HL-60/S4 treated with retinoic acid at 250 ng/mL for 4 days and 3 days (cell line): ENCODE measurements around the gene PLEKHA5.

ENCODE experiments used
- in situ Hi-C: fragments of 300-500 bp; cut with MboI; formaldehyde crosslinking; loops from 2 replicates; pipeline ENCODE4 v1.7.0; 2022; ENCODE audit warnings: low sequenced_read_pairs

The PLEKHA5 gene

DNA sequence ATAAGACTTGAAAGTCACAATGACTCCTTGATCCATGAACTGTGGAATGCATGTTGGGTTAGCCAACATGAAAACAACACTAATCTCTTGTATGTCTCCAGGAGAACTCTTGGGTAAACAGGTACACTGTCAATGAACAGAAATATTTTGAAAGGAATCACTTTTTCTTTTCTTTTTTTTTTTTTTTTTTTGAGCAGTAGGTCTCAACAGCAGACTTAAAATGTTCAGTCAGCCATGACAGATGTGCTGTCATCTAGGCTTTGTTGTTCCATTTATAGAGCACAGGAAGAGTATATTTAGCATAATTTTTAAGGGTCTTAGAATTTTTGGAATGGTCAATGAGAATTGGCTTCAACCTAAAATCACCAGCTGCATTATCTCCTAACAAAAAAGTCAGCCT, 2.3 kb upstream of the PLEKHA5 start:
- in situ Hi-C loops: no loop called here

DNA sequence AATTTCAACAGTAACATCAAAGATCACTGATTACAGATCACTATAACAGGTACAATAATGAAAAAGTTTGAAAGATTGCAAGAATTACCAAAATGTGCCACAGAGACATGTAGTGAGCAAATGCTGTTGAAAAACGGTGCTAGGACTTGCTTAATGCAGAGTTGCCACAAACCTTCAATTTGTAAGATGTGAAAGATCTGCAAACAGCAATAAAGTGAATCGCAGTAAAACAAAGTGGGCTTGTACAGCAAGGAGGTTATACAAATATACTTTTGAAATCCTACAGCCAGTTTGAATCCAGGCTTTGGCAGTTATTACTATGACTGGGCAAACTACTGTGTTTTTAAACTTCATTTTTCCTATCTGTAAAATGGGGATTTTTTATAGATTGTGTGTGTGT, 1.0 kb upstream of the PLEKHA5 start:
- in situ Hi-C loops: no loop called here

DNA sequence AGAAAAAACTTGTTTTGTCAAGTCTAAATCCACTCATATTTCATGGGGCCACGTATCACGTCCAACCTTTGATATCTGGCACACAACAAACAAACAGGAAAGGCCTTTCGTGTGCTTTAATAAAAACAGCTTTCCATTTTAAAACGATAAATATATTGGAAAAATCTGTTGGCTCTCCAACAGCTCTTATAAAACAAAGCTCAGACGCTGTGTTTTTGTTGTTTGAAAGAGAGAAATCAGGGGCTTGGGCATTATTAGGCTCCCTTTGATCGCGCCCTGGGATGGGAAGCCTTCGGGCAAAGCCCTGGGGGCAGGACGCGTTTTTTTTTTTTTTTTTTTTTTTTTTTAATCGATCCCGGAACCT, 429 bp upstream of the PLEKHA5 start:
- in situ Hi-C loops: no loop called here

DNA sequence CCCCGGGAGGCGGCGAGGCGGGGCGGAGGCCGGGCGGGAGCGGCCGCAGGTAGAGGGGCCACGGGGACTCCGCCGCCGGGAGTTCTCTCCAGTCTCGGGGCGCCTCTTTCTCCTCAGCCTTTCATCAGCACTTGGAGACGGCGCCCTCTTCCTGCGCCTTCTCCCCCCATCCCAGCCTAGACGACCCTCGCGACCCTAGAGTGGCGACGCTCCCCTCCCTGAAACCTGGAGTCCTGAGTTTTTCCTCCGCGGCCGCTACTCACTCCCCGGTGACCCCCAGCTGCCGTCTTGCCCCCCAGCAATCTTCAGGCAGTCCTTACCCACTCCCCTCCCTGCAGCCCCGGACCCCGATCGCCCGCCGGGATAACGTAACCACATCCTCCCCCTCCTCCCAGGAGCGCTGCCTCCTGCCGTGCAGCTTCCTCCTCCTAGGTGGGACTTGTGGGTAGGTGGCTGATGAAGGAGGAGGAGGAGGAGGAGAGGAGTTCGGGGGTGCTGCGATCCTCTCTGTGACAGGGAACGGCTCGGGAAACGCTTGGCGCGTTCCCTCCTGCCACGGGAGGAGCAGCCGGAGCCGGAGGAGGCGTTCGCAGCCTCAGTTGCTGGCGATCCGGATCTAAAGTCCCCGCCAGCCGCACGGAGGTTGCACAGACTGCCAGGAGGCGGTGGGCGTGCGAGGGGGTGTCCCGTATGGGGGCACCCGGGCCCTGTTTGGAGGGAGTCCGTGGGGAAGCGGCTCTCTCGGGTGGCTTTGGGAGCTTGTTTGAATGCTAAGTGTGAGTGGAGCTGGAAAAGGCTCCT, 891 bp downstream of the PLEKHA5 start:
- in situ Hi-C loops: no loop called here

DNA sequence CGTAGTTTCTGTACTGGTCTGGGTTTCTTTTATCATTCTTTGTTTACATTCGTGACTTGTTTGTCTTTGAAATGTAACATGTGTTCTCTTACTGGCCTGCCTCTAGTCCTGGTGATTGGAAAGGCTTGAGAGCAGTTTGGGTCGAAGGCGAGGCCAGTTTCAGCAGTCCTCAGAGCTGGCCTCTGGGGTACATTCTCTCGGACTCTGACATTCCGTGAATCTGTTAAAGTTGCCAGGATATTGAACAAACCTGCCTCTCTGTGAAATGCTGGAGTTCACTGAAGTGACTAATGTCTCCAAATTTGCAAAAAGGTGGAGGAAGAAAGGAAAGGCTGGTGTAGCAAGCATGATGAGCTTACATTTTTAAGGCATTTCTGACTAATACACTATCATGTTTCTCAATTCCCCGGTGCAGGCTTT, 1.5 kb downstream of the PLEKHA5 start:
- in situ Hi-C loops: no loop called here

DNA sequence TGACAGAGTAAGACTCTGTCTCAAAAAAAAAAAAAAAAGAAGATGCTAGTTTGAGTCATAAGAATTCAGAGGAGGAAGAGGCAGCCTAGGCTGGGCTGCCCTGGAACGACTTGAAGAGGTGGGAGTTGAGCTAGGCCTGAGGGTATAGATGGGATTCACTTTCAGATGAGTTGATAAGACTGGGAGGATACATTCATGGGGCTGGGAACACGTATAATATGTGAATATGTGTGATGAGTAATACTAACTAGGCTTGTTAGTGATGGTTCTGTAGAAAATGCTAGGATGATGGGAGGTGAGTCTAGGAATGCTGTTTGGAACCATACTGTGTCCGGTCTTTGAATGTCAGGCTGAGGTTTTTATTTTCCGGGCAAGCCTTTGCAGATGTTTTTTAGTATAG, 9.0 kb downstream of the PLEKHA5 start:
- in situ Hi-C loops: no loop called here

DNA sequence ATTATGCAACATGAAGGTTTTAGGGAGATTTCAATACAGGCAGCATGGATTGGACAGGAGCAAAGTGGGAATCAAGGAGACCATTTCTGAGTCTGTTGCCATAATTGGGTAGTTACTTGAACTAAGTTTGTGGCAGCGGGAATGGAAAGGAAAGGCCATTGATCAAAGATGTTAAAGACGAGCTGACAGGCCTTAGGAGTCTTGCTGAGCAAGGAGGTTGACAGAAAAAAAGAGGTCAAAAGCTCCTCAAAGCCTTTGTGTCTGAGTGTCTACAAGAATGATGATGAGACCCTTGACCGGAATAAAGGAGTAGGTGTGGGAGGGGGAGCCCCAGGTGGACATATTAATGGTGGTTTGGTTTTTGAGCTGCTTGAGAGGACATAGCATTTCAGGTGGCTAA, 9.4 kb downstream of the PLEKHA5 start:
- in situ Hi-C loops: no loop called here

DNA sequence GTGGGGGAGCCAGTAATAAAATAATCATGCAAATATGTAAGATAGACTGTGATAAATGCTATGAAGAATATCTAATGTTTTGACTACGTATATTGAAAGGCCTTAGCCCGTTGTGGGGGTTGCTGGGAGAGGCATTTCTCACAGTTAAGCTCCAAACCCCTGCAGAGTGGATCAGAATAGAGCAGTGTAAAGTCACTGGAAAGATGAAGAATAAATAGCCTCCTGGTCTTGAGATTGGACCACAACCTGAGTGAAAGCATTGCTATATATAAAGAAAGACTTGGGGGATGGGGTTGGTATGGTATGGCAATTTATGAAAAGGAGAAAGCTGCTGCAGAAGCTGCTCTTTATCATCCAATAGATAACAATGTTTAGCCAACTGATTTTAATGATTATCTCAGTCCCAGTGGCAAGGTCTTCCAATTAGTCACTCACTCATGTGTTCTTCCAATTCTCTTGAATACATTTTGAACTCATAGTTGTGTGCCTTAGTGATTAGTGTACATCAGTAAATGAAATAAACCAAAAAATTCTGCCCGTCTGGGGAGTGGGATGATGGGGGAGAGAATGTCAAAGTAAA, 10.2 kb downstream of the PLEKHA5 start:
- in situ Hi-C loops: no loop called here

DNA sequence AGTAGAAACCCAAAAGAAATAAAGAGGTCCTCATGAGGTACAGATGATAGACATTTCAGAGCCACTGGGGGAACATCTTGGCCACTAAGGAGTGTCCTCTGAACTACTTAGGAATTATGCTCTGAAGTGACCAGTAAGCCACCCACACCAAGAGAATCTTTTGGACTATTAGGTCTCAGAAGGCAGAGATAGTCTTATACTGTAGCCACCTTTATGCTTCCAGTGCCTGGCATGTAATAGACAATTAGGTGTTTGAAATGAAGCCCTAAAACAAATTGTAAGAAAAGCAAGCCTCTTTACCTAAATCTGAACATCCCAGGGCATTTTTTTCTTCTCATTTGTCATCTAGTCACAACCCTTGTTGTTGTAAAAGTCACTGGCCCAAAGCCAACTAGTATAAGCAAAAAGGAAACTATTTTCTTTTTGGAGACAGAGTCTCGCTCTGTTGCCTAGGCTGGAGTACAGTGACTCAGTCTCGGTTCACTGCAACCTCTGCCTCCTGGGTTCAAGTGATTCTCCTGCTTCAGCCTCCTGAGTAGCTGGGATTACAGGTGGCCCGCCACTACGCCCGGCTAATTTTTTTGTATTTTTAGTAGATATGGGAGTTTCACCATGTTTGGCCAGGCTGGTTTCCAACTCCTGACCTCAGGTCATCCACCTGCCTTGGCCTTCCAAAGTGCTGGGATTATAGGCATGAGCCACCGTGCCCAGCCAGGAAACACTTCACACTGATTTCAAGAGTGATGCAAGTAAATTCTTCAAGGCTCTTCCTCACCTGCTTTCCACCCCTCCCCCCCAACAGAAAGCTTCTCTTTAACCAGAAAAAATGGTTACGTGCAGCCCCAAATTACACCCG, 11.1 kb downstream of the PLEKHA5 start:
- in situ Hi-C loops: no loop called here

DNA sequence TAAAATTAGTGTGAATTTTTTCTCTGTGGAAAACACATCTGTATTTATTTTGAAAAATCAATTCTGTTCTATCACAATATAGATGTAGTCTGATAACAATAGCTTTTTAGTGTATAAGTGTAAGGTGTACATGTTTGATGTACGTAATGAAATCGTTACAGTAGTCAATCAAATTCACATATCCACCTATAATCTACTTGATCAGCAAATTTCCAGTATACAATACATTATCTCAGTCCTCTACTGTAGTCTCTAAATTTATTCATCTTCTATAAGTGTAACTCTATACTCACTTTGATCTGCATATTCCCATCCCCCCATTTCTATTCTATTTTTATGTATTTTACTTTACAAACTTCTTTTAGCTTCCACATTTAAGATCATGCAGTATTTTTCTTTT, 13.0 kb downstream of the PLEKHA5 start:
- in situ Hi-C loops: no loop called here

DNA sequence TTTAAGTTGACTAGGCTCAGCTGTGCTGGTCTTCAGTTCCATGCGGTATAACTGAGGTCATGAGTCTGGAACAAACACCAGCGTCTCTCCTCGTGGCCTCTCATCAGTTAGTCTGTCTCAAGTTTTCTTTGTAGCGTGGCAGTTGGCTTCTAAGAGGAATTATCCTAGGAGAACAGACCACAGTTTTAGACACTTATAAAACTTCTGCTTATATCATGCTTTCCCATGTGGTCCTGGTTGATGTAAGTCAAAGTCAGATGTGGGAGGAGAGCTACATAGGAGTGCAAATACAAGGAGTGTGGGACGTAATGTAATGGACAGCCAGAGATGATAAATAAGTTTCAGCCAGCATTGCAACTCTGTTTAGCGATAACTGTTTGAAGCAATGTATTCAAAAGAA, 14.8 kb downstream of the PLEKHA5 start:
- in situ Hi-C loops: no loop called here

DNA sequence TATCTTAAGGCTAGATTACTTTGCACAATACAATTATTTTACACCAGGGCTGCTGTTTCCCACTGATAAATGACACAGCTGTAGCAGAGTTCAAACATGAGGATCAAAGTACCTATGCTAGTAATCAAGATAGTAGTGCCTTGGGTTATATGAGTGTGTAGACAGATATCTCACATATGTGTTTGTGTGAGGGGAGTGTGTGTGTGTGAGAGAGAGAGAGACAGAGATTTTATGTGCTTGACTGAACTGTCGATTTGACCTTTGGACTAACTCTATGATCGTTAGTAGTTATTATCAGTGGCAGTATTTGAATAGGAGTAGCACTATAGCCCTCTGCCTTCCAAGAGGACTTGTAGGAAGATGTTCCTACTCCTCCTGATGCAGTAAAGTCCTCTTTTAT, 15.5 kb downstream of the PLEKHA5 start:
- in situ Hi-C loops: no loop called here

DNA sequence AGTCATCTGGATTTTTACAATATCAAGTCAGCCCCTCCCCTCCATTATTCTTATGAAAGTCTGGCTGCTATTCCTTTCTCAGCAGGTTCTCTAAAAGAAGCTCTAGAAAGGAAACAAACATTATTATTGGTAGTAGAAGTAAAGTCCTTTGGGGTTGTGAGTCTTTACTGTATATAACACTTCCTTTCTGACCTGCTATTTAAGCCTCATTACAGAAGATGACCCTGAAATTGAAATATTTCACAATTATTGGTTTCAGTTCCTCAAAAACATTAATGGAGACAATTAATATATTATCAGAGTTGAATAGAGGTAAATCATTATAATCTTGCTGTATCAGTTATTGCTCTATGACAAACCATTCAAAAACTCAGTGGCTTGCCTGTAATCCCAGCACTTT, 19.3 kb downstream of the PLEKHA5 start:
- in situ Hi-C loops: no loop called here

DNA sequence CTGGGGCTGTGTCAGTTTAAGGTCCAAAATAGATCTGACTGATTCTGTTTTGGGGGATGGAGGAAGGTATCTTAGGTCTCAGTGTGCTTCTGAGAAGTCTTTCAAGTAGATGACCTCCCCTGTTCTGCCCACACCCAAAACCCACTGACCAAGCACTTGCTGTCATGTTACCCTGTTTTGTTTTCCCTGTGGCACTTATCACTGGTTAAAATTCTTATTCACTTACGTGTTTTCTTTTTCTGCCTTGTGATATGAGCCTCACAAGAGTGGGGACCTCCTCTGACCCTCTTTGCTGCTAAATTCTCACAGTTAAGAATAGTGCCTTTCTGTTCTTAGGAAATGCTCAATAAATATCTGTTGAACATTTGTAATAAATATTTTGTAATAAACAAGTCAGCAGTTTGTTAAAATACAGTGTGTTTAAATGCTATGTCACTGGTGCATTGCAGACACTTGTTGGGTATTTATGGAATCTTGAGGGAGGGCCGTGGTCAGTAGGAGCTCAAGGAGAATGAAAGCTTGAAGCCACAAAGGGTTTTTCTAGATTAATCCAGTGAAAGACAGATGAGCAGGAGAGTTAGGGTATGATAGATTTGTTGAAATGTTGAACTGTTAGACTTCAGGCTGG, 20.9 kb downstream of the PLEKHA5 start:
- in situ Hi-C loops: no loop called here

DNA sequence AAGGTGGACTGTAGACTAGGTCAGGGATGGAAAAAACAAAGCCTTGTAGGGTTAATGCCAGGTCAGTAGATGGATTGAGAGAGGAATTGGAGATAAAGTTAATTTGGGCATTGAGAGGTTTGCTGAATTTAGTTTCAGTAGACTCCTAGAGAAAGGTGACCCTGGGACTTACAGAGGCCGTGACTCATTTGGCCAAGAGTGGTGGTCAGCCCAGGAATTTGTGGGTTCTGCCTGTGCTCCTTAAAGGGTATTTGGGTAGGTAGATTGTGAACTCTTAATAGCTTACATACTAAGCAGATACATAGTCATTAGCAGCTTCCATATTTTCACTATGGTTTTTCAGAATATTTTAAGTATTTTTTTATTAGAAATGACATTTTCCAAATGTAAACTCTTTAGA, 21.8 kb downstream of the PLEKHA5 start:
- in situ Hi-C loops: no loop called here

DNA sequence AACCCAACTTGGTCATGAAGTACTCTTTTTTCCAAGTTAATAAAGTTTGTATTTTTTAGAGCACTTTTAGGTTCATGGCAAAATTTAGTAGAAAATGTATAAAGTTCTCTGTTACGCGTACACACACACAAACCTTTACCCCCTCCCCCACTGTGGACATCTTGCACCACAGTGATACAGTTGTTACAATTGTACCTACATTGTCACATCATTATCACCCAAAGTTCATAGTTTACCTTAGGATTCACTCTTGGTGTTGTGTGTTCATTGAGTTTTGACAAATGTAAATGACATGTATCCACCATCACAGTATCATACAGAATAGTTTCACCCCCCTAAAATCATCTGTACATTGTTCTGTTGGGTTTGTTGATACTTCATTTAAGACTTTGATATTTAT, 23.9 kb downstream of the PLEKHA5 start:
- in situ Hi-C loops: no loop called here

DNA sequence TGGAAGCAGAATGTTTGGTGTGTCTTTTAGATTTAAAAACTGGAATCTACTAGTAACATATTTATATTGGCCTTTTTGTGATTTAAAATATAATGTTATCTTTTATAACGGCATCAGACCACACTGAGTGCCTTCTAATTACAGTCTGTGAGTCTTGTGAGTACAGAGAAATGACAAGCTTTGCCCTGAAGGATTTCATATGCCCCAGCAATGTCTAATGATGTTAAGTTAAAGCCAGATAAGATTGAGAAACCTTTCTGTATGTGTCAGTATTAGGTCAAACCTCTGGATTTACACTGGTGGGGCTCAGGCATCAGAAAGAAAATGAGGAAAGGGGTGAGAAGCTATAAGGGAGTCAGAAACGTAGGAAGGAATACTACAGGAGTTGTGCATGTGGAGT, 25.2 kb downstream of the PLEKHA5 start:
- in situ Hi-C loops: no loop called here

DNA sequence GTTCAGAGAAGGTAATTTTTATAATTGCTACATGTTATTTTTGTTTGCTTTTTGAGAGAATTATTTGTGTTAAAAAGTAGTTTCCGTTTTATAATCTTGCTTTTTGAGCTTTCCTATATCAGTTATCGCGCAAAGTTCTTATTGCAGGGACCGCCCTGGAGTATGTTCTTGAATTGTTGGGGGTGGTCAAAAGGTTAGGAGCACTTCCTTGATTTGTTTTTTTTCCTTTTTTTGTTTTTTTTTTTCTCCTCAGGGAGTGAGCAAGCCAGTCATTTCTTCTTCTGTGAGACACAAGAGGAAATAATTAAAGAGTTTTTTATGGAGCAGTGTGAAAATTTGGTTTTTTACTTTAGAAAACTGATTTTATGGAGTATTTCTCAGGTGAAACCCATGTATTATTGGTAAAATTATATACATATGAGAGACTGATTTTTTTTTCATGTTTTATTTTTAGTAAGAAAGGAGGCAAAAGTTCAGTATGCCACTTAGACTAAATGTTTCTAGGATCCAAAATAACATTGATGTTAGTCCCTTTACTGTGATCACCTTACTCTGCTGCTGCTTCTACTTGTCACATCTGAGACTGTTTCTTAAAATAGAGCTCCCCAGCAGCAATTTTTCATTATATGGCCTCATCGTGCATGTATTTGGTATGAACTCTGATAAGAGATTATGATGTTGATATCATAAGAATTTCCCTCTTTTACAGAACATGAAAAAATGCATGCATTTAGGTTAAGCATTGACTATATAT, 26.6 kb downstream of the PLEKHA5 start:
- in situ Hi-C loops: no loop called here

DNA sequence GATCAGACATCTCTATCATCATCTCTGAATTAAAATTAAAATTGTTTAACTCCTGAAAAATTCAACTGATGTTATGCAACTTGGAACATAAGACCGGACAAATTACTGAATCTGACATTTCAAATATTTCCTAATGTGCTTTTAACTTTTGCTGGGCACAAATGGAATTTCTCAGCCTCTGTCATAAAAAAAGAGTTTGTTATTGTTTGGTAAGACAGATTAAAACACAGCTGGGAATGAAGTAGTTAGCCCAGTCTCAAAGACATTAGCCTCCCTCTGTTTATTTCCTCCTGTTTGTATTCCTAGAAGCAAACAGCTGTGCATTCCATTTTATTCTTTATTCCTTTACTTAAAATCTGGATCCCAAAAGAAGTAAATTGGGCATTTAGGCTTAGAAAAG, 29.4 kb downstream of the PLEKHA5 start:
- in situ Hi-C loops: no loop called here

DNA sequence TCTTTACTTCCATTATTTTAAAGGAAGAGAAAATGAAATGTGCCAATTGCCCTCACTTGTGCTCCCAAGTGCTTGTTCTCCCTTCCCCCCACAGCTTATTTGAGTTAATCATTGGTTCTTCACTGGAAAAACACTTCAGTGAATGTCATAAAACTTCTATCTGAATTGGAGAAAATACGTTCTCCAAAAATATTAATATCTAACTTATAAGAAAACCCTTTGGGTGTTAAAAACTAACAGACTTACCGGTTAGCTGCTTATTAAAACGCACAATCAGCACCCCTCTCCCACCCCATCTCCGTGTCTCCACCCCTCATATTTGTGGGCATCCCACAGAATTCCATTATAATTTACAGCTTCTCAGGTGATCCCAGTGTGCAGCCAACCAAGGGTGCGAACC, 31.7 kb downstream of the PLEKHA5 start:
- in situ Hi-C loops: no loop called here

DNA sequence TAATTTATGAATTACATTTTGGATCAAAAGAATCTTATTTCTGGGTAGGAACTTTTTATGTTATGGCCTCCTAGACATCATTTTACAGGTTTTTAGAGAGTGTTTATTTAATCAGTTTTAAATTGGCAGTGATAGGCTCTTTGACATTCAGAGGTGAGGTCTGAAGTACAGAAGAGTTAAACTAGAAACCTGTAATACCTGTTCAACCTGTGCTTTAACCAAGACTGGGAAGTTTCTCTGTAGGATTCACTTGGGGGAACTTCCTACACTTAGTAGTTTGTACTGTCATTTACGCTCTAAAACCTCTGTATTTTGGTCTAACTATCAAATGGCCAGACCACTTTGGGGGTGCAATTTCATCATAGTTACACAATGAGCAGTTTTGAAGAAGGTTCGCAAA, 35.9 kb downstream of the PLEKHA5 start:
- in situ Hi-C loops: no loop called here
